HepG2 (cell line): Measurements from ENCODE around the gene GDAP2. TPM values are rescaled to one million over a fixed set of nuclear protein-coding genes. Genes with fewer than 3 reads are reported as not detected.

Experiments used
- ATAC-seq: fragments of 200-7000 bp; cut with Tn5 transposase; 3 replicates; pipeline ENCODE4 v1.9.1; 2020; ENCODE audit warnings: mild to moderate bottlenecking, moderate library complexity
- BruUV-seq: library from RNA; stranded (reverse); fragments of 400-500 nt; replicated peaks from 2 replicates; lab custom pipeline; 2021; lab: Mats Ljungman, UMichigan
- CTCF ChIA-PET: fragments of 300-600 bp; formaldehyde crosslinking; extraction: SDS; loops from one replicate; lab custom pipeline; 2021; ENCODE audit warnings: low total read pairs, inconsistent platforms, low intra/inter-chr PET ratio; lab: Yijun Ruan, JAX
- POLR2A ChIA-PET: fragments of 350-600 bp; sonication (Branson Sonifier 250); formaldehyde crosslinking; loops from one replicate; lab custom pipeline; 2020; ENCODE audit warnings: antibody characterized with exemption, inconsistent platforms; lab: Yijun Ruan, JAX
- DNase-seq: peaks from one replicate; pipeline ENCODE4 v3.0.0-alpha.2; 2015; ENCODE audit warnings: low spot score
- FAIRE-seq: peaks from 3 replicates; lab custom pipeline; 2011; peaks lifted over from hg19 to GRCh38; lab: Jason Lieb, UNC
- H2AFZ ChIP-seq: one replicate; pipeline ENCODE4 v1.6.1; 2011; ENCODE audit warnings: low read length, inconsistent platforms
- H3K27ac ChIP-seq: fragments of 300-600 bp; 3 replicates; pipeline ENCODE4 v1.8.0; 2011; ENCODE audit warnings: mixed run types, mild to moderate bottlenecking, mixed read lengths, low read length, inconsistent platforms; ENCODE audit not compliant: insufficient read depth; ENCODE audit errors: extremely low read length
- H3K27me3 ChIP-seq, 2 experiments: fragments of 200-600 bp in 1 of 2; 2 replicates in 1 of 2; 3 replicates in 1 of 2; pipeline versions ENCODE4 v1.6.0 to v1.8.0; 2011; ENCODE audit warnings: low read length in 2 of 2, mild to moderate bottlenecking in 2 of 2, moderate library complexity in 2 of 2, inconsistent platforms in 1 of 2; ENCODE audit not compliant: insufficient read depth in 2 of 2, control insufficient read depth in 1 of 2
- H3K36me3 ChIP-seq, 2 experiments: fragments of 200-600 bp in 1 of 2; replicated peaks in 1 of 2; 2 replicates in 1 of 2; 3 replicates in 1 of 2; pipeline versions ENCODE4 v1.5.1 to v1.8.0; 2011; ENCODE audit warnings: low read length in 2 of 2, inconsistent platforms in 1 of 2; ENCODE audit not compliant: insufficient read depth in 2 of 2, control insufficient read depth in 1 of 2
- H3K4me1 ChIP-seq: 2 replicates; pipeline ENCODE4 v1.5.1; 2012; ENCODE audit warnings: low read length, inconsistent platforms; ENCODE audit not compliant: insufficient read depth
- H3K4me2 ChIP-seq: 2 replicates; pipeline ENCODE4 v1.6.0; 2011; ENCODE audit warnings: low read depth, low read length, inconsistent platforms
- H3K4me3 ChIP-seq, 3 experiments: fragments of 200-600 bp in 1 of 3; sonication (generic), shearing (Covaris generic) in 1 of 3; replicated peaks in 1 of 3; 2 replicates each; pipeline ENCODE4 v1.5.1; 2011 to 2016; ENCODE audit warnings: low read length in 3 of 3, inconsistent platforms in 2 of 3, low read depth in 2 of 3, mild to moderate bottlenecking in 2 of 3, control low read depth in 1 of 3, mixed read lengths in 1 of 3; ENCODE audit not compliant: insufficient read depth in 1 of 3
- H3K79me2 ChIP-seq: one replicate; pipeline ENCODE4 v1.6.1; 2011; ENCODE audit warnings: low read length, inconsistent platforms; ENCODE audit not compliant: insufficient read depth
- H3K9ac ChIP-seq: 2 replicates; pipeline ENCODE4 v1.6.0; 2011; ENCODE audit warnings: mild to moderate bottlenecking, low read depth, low read length, inconsistent platforms; ENCODE audit not compliant: insufficient read depth
- H3K9me3 ChIP-seq: 2 replicates; pipeline ENCODE4 v1.5.1; 2012; ENCODE audit warnings: mild to moderate bottlenecking, low read length
- H4K20me1 ChIP-seq: 2 replicates; pipeline ENCODE4 v1.6.0; 2011; ENCODE audit warnings: inconsistent platforms, mild to moderate bottlenecking, low read length, moderate library complexity; ENCODE audit not compliant: insufficient read depth
- CBX2 ChIP-seq, 2 experiments: fragments of 200-600 bp in 1 of 2; sonication (generic); formaldehyde crosslinking in 1 of 2; IDR thresholded peaks; 2 replicates each; pipeline versions ENCODE4 v1.7.0 to v1.8.1; 2018 to 2022; ENCODE audit warnings: low read depth in 2 of 2, low read length in 1 of 2, mild to moderate bottlenecking in 1 of 2, missing genetic modification reagents in 1 of 2
- CHD2 ChIP-seq: IDR thresholded peaks from 2 replicates; pipeline ENCODE4 v1.6.1; 2011; ENCODE audit warnings: low read depth, low read length, improper control_type of control experiment
- ELF4 ChIP-seq: sonication (generic); formaldehyde crosslinking; IDR thresholded peaks from 2 replicates; pipeline ENCODE4 v1.5.0; 2020; ENCODE audit warnings: missing genetic modification reagents, mild to moderate bottlenecking, moderate library complexity, borderline replicate concordance
- GTF2F1 ChIP-seq: fragments of 150-350 bp; IDR thresholded peaks from 2 replicates; pipeline ENCODE4 v1.6.1; 2014; ENCODE audit warnings: low read length
- JUN ChIP-seq: sonication (generic); formaldehyde crosslinking; IDR thresholded peaks from 2 replicates; pipeline ENCODE4 v1.4.0; 2020; ENCODE audit warnings: mild to moderate bottlenecking, missing genetic modification reagents
- MAFF ChIP-seq: IDR thresholded peaks from 2 replicates; pipeline ENCODE4 v1.6.1; 2011; ENCODE audit warnings: low read depth, low read length, improper control_type of control experiment
- MAFK ChIP-seq, 2 experiments: IDR thresholded peaks in 1 of 2; conservative IDR thresholded peaks in 1 of 2; 2 replicates each; pipeline ENCODE4 v1.6.1; 2011; ENCODE audit warnings: improper control_type of control experiment in 2 of 2, low read length in 2 of 2
- NAIF1 ChIP-seq: sonication (generic); formaldehyde crosslinking; IDR thresholded peaks from 2 replicates; pipeline ENCODE4 v1.5.0; 2020; ENCODE audit warnings: mild to moderate bottlenecking, missing genetic modification reagents, borderline replicate concordance
- NFE2L2 ChIP-seq: fragments of 150-350 bp; IDR thresholded peaks from 2 replicates; pipeline ENCODE4 v1.6.1; 2014; ENCODE audit warnings: low read length
- ZEB1 ChIP-seq: IDR thresholded peaks from 2 replicates; pipeline ENCODE4 v1.6.1; 2012; ENCODE audit warnings: mild to moderate bottlenecking, low read depth, inconsistent platforms; ENCODE audit not compliant: insufficient replicate concordance
- ZNF34 ChIP-seq: sonication (generic); formaldehyde crosslinking; IDR thresholded peaks from 2 replicates; pipeline ENCODE4 v1.4.0; 2020; ENCODE audit warnings: mild to moderate bottlenecking, missing genetic modification reagents, borderline replicate concordance
- ZNF574 ChIP-seq: sonication (generic); formaldehyde crosslinking; IDR thresholded peaks from 2 replicates; pipeline ENCODE4 v1.4.0; 2020; ENCODE audit warnings: missing genetic modification reagents
- ZNF780A ChIP-seq: sonication (generic); formaldehyde crosslinking; IDR thresholded peaks from 2 replicates; pipeline ENCODE4 v1.8.0; 2022; ENCODE audit warnings: mild to moderate bottlenecking, missing genetic modification reagents, moderate library complexity
- ZSCAN9 ChIP-seq: IDR thresholded peaks from 2 replicates; pipeline ENCODE4 v1.6.1; 2016; ENCODE audit warnings: borderline replicate concordance
- in situ Hi-C: cut with HindIII; loops from 2 replicates; pipeline ENCODE4 v1.10.0; 2017; ENCODE audit warnings: low pct_unique_long_range_greater_than_20kb; ENCODE audit not compliant: extremely low pct_ligation_motif_present
- intact Hi-C: fragments of 100-400 bp; cut with micrococcal nuclease; formaldehyde crosslinking; loops from one replicate; pipeline ENCODE4 v1.10.0; 2022; ENCODE audit not compliant: unreplicated experiment
- polyA plus RNA-seq, 8 experiments: library from polyadenylated mRNA; depleted of rRNA in 3 of 8; stranded (reverse) in 7 of 8; unstranded in 1 of 8; fragments of >200 nt; fragmentation: Illumina TruSeq in 4 of 8; extraction: Trizol in 4 of 8; gene quantifications; 2 replicates each; pipeline versions ENCODE4 v1.2.1 to v1.2.3, GENCODE V29; 2011 to 2016; ENCODE audit warnings: low read depth in 4 of 8, missing spikeins in 1 of 8, mixed read lengths in 1 of 8; ENCODE audit not compliant: insufficient read depth in 1 of 8
- total RNA-seq, 5 experiments: library from RNA; depleted of rRNA; stranded (reverse); fragments of >200 nt; fragmentation: Illumina TruSeq; extraction: Trizol; gene quantifications; 2 replicates each; pipeline ENCODE4 v1.2.3, GENCODE V29; 2016; ENCODE audit warnings: low read depth in 1 of 5

Gene GDAP2
- total and polyA plus RNA-seq, 2 of the 13 experiments (the other 11 are each of a cell fraction or from before 2014, with no cell fraction given) = 11.4 to 23.2 TPM

- TF ChIP-seq ELF4 (CRISPR knock-in tag) = no peak
- no peak for TF ChIP-seq ZEB1
- no peak for TF ChIP-seq ZSCAN9 (CRISPR knock-in tag)
- no peak for TF ChIP-seq ZNF34
- TF ChIP-seq ZNF780A (CRISPR knock-in tag) = no peak
- no peak for TF ChIP-seq GTF2F1
- TF ChIP-seq CHD2 = no peak
- no peak for TF ChIP-seq JUN (CRISPR knock-in tag)
Measured at GRCh38 chr1:117976381-117976780, 47.0 kb upstream of the GDAP2 start (continued).

GRCh38 chr1:117971777-117972176 lies 42.4 kb upstream of the GDAP2 start:
- in situ Hi-C loops (no loop called here), intact Hi-C loops (no loop called here)
- ChIA-PET CTCF (no interaction called here), POLR2A (no interaction called here)
- no peaks in the 10 kb centered on the region for H3K4me1 ChIP-seq
- H3K27ac ChIP-seq = no peak overlapping the region
- H3K36me3 ChIP-seq = no peaks in the 10 kb centered on the region
- H3K9ac ChIP-seq = no peak overlapping the region
- TF ChIP-seq NFE2L2 (peak; percentile 48; the same call in 1 of the 2 replicates), MAFF (peak; percentile 50; the same call in 1 of the 2 replicates), MAFK (conservative IDR thresholded peaks at IDR 0.05 in 1 of 2, IDR thresholded peaks at IDR 0.05 in 1 of 2; ENCODE audit: low read length in 2 of 2) (peak; percentile 48 to 62; a peak in 3 of 4 replicates), CBX2 (IDR thresholded peaks at IDR 0.05; ENCODE audit: low read depth, low read length) (no peak), CBX2 (CRISPR knock-in tag; IDR thresholded peaks at IDR 0.05; ENCODE audit: low read depth) (no peak), ZNF574 (CRISPR knock-in tag) (no peak), NAIF1 (CRISPR knock-in tag) (no peak)
- no peak overlapping the region for H3K4me3 ChIP-seq
- DNase-seq (no peak), ATAC-seq (no peak), FAIRE-seq (no peak)
- no peaks in the 10 kb centered on the region for H4K20me1 ChIP-seq
- no peaks in the 10 kb centered on the region for H3K27me3 ChIP-seq
- BruUV-seq = no TSS peak
- no peaks in the 10 kb centered on the region for H3K79me2 ChIP-seq
- no peak overlapping the region for H2AFZ ChIP-seq
- no peaks in the 10 kb centered on the region for H3K9me3 ChIP-seq
- H3K4me2 ChIP-seq = no peak overlapping the region
